C4-2B (cell line): Measurements from ENCODE around the gene FBH1.

Source experiments
- CTCF ChIP-seq: fragments of 450-650 bp; conservative IDR thresholded peaks from 2 replicates; pipeline ENCODE4 v1.5.1; 2017; ENCODE audit warnings: mild to moderate bottlenecking
- ZFX ChIP-seq: fragments of 450-650 bp; IDR thresholded peaks from 2 replicates; pipeline ENCODE4 v1.6.1; 2017

GRCh38 chr10:5871596-5871995, 18.4 kb upstream of the FBH1 start:
- TF ChIP-seq CTCF, result no peak
- no peak for TF ChIP-seq ZFX
